Stromal cell of bone marrow (primary cell): ENCODE results near the gene PLD4.
"Not testable (repeated sequence)": the region's sequence is repeated elsewhere in the genome, so short reads cannot be mapped to it uniquely, and the experiment has no call there.

Experiments used
- DNase-seq: peaks from one replicate; pipeline ENCODE4 v3.0.0-alpha.2; 2012; ENCODE audit warnings: low read depth

Gene PLD4

GRCh38 chr14:104899781-104900180 is 24.9 kb upstream of the PLD4 start:
- DNase-seq = no peak

- DNase-seq = no peak
These were observed 23.8 kb upstream of the PLD4 start for GRCh38 chr14:104900639-104901512.

GRCh38 chr14:104903990-104904389 is 20.7 kb upstream of the PLD4 start:
- no peak for DNase-seq

GRCh38 chr14:104904650-104905578 is 19.8 kb upstream of the PLD4 start:
- DNase-seq = not testable (repeated sequence)

GRCh38 chr14:104905579-104905933 is 19.1 kb upstream of the PLD4 start:
- DNase-seq = not testable (repeated sequence)

GRCh38 chr14:104908303-104908702 is 16.4 kb upstream of the PLD4 start:
- DNase-seq = no peak

GRCh38 chr14:104912053-104912452 is 12.6 kb upstream of the PLD4 start:
- DNase-seq = no peak

GRCh38 chr14:104913435-104913834 is 11.2 kb upstream of the PLD4 start:
- DNase-seq = no peak

- DNase-seq = no peak
These were observed 7.6 kb upstream of the PLD4 start for GRCh38 chr14:104917116-104917515.

GRCh38 chr14:104917993-104918392 is 6.7 kb upstream of the PLD4 start:
- no peak for DNase-seq

- not testable (repeated sequence) for DNase-seq
These were observed 5.3 kb upstream of the PLD4 start for GRCh38 chr14:104919152-104919992.

GRCh38 chr14:104919993-104920315 is 4.7 kb upstream of the PLD4 start:
- no peak for DNase-seq

- DNase-seq = no peak
These were observed 849 bp upstream of the PLD4 start for GRCh38 chr14:104923640-104924420.

GRCh38 chr14:104925214-104925854 is 655 bp downstream of the PLD4 start:
- no peak for DNase-seq

- no peak for DNase-seq
These were observed 1.4 kb downstream of the PLD4 start for GRCh38 chr14:104925855-104926609.

- DNase-seq = no peak
These were observed 2.1 kb downstream of the PLD4 start for GRCh38 chr14:104926619-104927431.

GRCh38 chr14:104927432-104927816 is 2.7 kb downstream of the PLD4 start:
- no peak for DNase-seq

GRCh38 chr14:104927901-104928300 is 3.2 kb downstream of the PLD4 start:
- no peak for DNase-seq
